ENCODE results near the gene PRM1.

The PRM1 gene

GRCh38 chr16:11270602-11271162 is 10.4 kb downstream of the PRM1 start:
- no peak for DNase-seq

DNA sequence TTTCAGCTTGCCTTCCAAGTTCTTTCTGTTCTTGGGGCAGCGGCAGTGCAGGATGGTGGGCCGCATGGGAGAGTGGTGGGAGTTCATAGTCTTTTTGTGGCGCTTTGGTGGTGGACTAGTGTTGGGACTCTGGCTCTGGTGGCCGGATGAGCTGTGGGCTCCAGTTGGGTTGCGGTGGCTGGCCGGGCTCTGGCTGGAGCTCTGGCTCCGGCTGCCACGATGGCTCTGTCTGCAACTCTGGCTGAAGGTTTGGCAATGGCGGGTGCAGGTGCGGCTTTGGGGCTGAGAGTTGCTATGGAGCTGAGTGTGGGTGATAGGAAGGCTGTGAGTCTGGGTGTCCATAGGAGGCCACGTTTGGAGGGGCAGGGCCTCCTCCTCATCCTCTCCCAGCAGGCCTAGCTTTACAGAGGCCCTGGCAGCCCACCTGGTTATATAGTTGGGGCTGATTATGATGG is 12.2 kb downstream of the PRM1 start, which contains the start of gene TNP2:
Gene TNP2 (minus strand): TSS at position 405 of the 455 bp plus-strand sequence. CDS start 63 bp downstream, at position 342.
- no peak for DNase-seq

DNA sequence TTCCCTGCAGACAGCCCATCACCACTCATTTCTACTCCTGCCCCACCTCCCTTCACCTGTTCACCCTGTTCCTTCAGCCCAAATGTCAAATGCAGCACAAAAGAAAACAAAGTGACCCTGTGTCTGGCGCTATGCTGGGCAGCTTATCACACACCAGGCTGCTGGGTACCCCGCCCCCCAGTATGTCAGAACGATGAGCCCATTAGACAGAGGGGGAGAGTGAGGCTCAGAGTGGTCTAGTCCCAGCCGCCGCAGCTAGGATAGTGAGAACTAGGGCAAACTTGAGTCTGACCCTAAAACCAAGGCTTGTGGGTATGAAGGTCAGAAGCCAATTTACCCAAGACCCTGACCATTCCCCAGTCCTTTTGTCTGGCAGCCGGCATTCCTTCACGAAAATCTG is 16.0 kb downstream of the PRM1 start:
- DNase-seq = no peak

GRCh38 chr16:11264155-11264832 is 16.8 kb downstream of the PRM1 start:
- peak; percentile 18 for DNase-seq

DNA sequence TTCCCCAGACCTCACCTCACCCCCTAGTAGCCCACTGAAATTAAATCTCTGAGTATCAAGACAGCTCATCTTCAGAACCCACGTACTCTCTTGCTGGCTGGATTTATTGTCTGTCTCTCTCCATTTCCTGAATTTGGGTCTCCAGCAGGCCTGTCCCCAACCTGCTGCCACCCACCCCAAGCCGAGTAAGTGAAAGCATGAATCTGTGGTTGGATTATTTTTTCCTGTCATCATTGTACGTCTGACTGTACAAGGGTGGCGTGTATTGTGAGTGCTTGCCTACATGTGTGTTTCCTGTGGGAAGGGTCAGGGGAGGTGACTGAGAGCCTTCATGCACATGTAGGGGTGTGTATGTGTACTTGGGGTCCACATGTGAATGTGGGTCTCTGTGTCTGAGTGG is 17.4 kb downstream of the PRM1 start:
- DNase-seq = no peak

DNA sequence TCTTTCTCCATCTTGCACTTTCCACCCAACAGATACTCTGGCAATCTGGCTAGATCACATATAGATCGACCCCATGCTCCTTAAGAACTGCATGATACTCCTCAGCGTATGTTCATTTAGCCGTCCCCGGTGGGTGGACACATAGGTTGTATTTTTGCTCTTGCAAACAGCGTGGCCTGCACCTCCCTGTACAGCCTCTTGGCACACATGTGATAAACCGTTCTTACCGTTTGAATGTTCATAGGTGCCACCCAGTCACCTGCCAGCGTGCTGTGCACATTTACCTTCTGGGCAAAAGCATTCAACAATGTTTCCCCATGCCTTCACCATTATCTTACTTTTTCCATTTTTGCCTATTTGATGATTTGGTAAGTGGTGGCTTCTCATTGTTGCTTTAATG is 18.2 kb downstream of the PRM1 start:
- no peak for DNase-seq

- DNase-seq = no peak
These were observed 20.5 kb downstream of the PRM1 start for GRCh38 chr16:11260596-11260966.

DNA sequence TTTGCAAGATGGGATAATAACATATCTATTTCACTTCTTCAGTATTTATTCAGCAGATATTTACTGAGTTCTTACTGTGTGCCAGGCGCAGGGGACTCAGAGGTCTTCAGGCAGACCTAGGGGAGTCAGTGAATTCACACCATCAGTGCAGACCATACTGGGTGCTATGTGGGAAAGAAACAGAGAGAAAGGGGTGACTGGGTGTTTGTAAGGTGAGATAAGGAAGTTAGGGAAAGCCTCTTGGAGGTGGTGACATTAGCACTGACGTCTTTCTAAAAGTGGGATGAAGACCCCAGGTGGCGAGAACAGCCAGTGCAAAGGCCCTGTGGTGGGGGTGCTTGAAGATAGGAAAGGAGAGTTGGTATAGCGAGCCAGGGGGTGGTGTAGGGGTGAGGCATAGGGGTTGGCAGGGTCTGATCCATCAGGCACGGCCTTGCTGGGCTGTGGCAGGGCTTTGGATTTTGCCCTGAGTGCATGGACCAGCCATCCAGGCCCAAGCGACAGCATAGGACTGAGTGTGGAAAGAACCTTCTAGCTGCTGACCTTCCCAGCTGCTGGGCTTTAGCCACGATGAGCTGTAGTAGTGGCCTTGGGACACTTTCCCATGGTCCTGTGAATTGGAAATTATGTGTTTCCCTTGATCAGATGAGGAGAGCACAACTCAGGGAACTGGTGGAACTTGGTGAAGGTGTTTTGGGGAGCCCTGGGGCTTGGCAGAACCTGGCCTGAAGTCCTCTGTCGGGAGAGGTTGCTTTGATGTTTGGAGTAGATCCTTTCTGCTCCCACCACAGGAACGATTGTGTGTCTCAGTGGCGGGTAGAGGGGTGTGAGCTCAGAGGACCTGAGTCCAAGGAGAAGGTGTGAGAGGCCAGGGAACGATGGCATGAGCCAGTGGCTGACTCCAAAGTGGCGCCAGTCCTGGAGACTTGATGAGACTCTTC is 21.2 kb downstream of the PRM1 start:
- no peak for DNase-seq

DNA sequence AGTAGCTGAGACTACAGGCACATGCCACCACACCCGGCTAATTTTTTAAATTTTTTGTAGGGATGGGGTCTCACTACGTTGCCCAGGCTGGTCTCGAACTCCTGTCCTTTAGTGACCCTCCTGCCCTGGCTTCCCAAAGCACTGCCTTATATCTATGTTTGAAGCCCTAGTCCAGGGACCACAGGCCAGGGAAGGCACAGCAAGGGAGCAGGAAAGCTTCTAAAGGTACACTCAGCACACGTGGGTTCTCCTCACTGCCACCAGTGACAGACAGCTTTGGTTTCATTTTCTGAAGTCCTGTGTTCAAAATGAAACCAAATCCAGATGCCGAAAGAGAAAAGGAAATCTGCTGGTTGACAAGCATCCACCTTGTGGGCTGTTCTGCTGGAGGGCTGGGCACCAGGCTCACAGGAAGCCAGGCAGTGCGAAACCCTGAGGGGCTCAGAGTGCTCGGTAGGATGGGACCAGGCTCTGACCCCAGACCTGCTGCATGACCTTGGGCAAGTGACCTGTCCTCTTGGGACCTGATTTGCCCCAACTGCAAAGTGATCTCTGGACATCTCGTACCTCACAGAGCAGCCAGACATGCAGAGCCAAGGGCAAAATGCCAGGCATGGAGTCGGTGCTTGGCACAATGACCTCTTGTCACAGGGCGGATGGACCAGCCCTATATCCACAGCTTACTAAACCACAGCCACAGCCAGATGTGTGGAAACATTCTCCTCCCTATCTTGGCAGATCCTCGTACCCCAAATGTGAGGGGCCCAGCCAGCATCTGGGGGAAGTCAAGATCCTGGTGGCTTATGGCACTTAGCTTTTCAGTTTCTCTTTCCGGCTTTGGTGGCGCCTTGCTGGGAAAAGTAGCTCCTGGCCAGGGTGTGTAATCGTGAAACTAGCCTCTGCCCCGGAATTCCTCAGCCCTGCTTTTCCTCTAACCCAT is 22.3 kb downstream of the PRM1 start:
- no peak for DNase-seq

GRCh38 chr16:11257131-11257938 is 23.8 kb downstream of the PRM1 start:
- DNase-seq = peak; percentile 59

- no peak for DNase-seq
These were observed 24.4 kb downstream of the PRM1 start for GRCh38 chr16:11256661-11257130.

GRCh38 chr16:11255737-11256660 is 25.1 kb downstream of the PRM1 start, which contains the start of gene SOCS1:
Gene SOCS1 (minus strand): TSS chr16:11256204. CDS start chr16:11255478, 726 bp downstream.
- peak; percentile 51 for DNase-seq

DNA sequence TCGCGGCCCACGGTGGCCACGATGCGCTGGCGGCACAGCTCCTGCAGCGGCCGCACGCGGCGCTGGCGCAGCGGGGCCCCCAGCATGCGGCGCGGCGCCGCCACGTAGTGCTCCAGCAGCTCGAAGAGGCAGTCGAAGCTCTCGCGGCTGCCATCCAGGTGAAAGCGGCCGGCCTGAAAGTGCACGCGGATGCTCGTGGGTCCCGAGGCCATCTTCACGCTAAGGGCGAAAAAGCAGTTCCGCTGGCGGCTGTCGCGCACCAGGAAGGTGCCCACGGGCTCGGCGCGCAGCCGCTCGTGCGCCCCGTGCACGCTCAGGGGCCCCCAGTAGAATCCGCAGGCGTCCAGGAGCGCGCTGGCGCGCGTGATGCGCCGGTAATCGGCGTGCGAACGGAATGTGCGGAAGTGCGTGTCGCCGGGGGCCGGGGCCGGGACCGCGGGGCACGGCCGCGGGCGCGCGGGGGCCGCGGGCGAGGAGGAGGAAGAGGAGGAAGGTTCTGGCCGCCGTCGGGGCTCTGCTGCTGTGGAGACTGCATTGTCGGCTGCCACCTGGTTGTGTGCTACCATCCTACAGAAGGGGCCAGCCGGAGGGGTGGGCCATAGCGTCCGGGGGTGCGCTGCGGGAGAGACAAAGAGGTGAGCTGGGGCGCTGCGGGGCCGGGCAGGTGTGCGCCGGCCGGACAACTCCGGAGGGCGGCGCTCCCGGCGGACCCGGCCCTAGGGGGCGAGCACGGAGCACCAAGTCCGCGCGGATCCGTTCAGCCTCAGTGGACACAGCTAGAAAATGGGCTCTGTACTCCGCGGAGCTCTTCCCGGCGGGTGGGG is 26.0 kb downstream of the PRM1 start:
- no peak for DNase-seq

DNA sequence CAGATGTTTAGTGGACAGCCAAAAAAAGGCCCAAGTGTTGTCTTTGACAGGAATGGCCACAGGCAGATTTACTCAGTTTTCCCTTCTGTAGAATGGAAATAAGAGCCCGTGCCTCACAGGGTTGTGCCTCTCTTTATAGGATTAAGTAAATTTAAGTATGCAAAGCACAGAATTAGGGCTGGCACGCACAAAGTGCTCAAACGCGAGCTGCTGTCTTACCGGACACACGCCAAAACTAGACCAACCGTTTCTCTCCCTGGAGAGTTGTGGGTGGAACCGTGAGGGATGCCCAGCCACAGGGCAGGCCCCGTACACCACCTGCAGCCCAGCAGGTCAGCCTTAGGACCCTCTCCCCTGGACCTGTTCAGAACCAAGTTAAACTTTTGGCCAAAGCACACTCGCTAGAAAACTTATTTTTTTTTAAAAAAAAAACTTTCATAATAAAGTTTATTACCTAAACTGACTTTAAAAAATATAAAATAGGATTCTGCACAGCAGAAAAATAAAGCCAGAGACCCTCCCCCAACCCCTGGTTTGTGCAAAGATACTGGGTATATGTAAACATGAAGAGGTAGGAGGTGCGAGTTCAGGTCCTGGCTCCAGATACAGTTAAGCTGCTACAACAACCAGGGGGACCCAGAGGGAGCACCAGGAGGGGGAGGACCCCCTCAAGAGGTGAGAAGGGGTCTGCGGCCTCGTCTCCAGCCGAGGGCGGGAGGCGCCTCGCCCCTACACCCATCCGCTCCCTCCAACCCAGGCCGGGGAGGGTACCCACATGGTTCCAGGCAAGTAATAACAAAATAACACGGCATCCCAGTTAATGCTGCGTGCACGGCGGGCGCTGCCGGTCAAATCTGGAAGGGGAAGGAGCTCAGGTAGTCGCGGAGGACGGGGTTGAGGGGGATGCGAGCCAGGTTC is 26.9 kb downstream of the PRM1 start:
- no peak for DNase-seq

- no peak for DNase-seq
These were observed 27.8 kb downstream of the PRM1 start for GRCh38 chr16:11253009-11253994.

GRCh38 chr16:11252482-11252931 is 28.6 kb downstream of the PRM1 start:
- no peak for DNase-seq
